Tibial artery (tissue), 4 donors: ENCODE results near the gene SEPTIN3.
"Not testable (repeated sequence)": the region's sequence is repeated elsewhere in the genome, so short reads cannot be mapped to it uniquely, and the experiment has no call there.

Experiments used
- DNase-seq, 2 donors: peaks; one replicate each; pipeline ENCODE4 v3.0.0-alpha.2; 2019
- H3K27ac ChIP-seq, 2 donors: fragments of 200-600 bp; sonication (generic) in 1 of 2; 1 replicate in 1 of 2; 2 replicates in 1 of 2; pipeline ENCODE4 v1.5.1; 2018 to 2019; ENCODE audit warnings: mild to moderate bottlenecking in 1 of 2
- H3K27me3 ChIP-seq, 2 donors: fragments of 200-600 bp; sonication (generic) in 1 of 2; one replicate each; pipeline versions ENCODE4 v1.5.1 to v1.6.0; 2016 to 2019
- H3K36me3 ChIP-seq, 3 donors: fragments of 200-600 bp; sonication (generic) in 2 of 3; one replicate each; pipeline ENCODE4 v1.5.1; 2016 to 2019; ENCODE audit warnings: mild to moderate bottlenecking in 2 of 3
- H3K4me1 ChIP-seq, 4 donors: fragments of 200-600 bp; sonication (generic) in 2 of 4; 1 replicate in 3 of 4; 2 replicates in 1 of 4; pipeline ENCODE4 v1.5.1; 2016 to 2019
- H3K4me3 ChIP-seq, 2 donors: fragments of 200-600 bp; sonication (generic) in 1 of 2; 1 replicate in 1 of 2; 2 replicates in 1 of 2; pipeline ENCODE4 v1.5.1; 2018 to 2019; ENCODE audit warnings: mild to moderate bottlenecking in 2 of 2
- H3K9me3 ChIP-seq, 3 donors: fragments of 200-600 bp; sonication (generic) in 1 of 3; one replicate each; pipeline ENCODE4 v1.5.1; 2016 to 2019
- CTCF ChIP-seq, 2 experiments: fragments of 200-600 bp in 1 of 2; fragments of 450-650 bp in 1 of 2; IDR thresholded peaks; one replicate each; pipeline ENCODE4 v1.5.1; 2017 to 2019; ENCODE audit warnings: antibody characterized with exemption in 2 of 2, mild to moderate bottlenecking in 1 of 2, moderate library complexity in 1 of 2
- intact Hi-C: fragments of 100-400 bp; cut with DNase I; formaldehyde crosslinking; loops from one replicate; pipeline ENCODE4 v1.15.0; 2023; ENCODE audit warnings: low total_unique reads

The SEPTIN3 gene

GRCh38 chr22:41946629-41947423 is 22.4 kb upstream of the SEPTIN3 start, which contains the start of gene CENPM:
CENPM (minus strand) TSS chr22:41947152; CDS start chr22:41947076, 76 bp downstream.
- peak within 1 kb of the TSS; percentile 56 to 65 for H3K4me3 ChIP-seq
- peak within 1 kb of the TSS; percentile 9 to 24 for H3K27ac ChIP-seq
- H3K4me1 ChIP-seq: peaks cover 0 to 15% (median 11%) of the 10 kb centered on the region in 4 donors
- DNase-seq: peak; percentile 86 to 92
- intact Hi-C loops: loop anchor here (5.0 kb wide), 1 partner anchor 120 kb away; no protein-coding TSS in a partner anchor
- H3K36me3 ChIP-seq: no peaks in the 10 kb centered on the region
- peaks cover 0 to 16% of the 10 kb centered on the region in 2 donors for H3K27me3 ChIP-seq
- TF ChIP-seq CTCF (IDR thresholded peaks at IDR 0.05): no peak
- H3K9me3 ChIP-seq: no peaks in the 10 kb centered on the region

GRCh38 chr22:41947424-41948080 is 21.7 kb upstream of the SEPTIN3 start:
- Histone ChIP-seq H3K4me3 (peak overlapping the region; percentile 56 to 65), H3K27me3 (peaks cover 0 to 23% of the 10 kb centered on the region in 2 donors), H3K27ac (peak overlapping the region in 1 of 2 donors; percentile 24), H3K36me3 (no peaks in the 10 kb centered on the region), H3K4me1 (peaks cover 0 to 15% (median 11%) of the 10 kb centered on the region in 4 donors), H3K9me3 (no peaks in the 10 kb centered on the region)
- no peak for TF ChIP-seq CTCF (IDR thresholded peaks at IDR 0.05)
- DNase-seq: no peak
- intact Hi-C loops: loop anchor here (5.0 kb wide), 1 partner anchor 120 kb away; no protein-coding TSS in a partner anchor

GRCh38 chr22:41948142-41948541 is 21.1 kb upstream of the SEPTIN3 start:
- no peak overlapping the region for H3K27ac ChIP-seq
- H3K4me3 ChIP-seq: no peak overlapping the region
- H3K27me3 ChIP-seq: peaks cover 0 to 27% of the 10 kb centered on the region in 2 donors
- H3K9me3 ChIP-seq: no peaks in the 10 kb centered on the region
- intact Hi-C loops: loop anchor here (5.0 kb wide), 1 partner anchor 121 kb away; no protein-coding TSS in a partner anchor
- no peak for DNase-seq
- H3K36me3 ChIP-seq: no peaks in the 10 kb centered on the region
- no peak for TF ChIP-seq CTCF (IDR thresholded peaks at IDR 0.05)
- H3K4me1 ChIP-seq: peaks cover 0 to 15% (median 11%) of the 10 kb centered on the region in 4 donors

- not testable (repeated sequence) for H3K36me3 ChIP-seq, H3K27ac ChIP-seq, H3K9me3 ChIP-seq, H3K4me3 ChIP-seq, DNase-seq
- Histone ChIP-seq H3K4me1 (peaks cover 0 to 15% (median 11%) of the 10 kb centered on the region in 4 donors), H3K27me3 (peaks cover 0 to 23% of the 10 kb centered on the region in 2 donors)
- intact Hi-C loops: loop anchor here (5.0 kb wide), 1 partner anchor 122 kb away; no protein-coding TSS in a partner anchor
Measured at GRCh38 chr22:41948928-41949296, 20.3 kb upstream of the SEPTIN3 start.

- peaks cover 0 to 23% of the 10 kb centered on the region in 2 donors for H3K27me3 ChIP-seq
- TF ChIP-seq CTCF (IDR thresholded peaks at IDR 0.05): no peak
- intact Hi-C loops: loop anchor here (5.0 kb wide), 1 partner anchor 122 kb away; no protein-coding TSS in a partner anchor
- no peaks in the 10 kb centered on the region for H3K9me3 ChIP-seq
- no peak overlapping the region for H3K27ac ChIP-seq
- H3K4me1 ChIP-seq: peaks cover 0 to 15% (median 11%) of the 10 kb centered on the region in 4 donors
- H3K4me3 ChIP-seq: no peak overlapping the region
- H3K36me3 ChIP-seq: no peaks in the 10 kb centered on the region
- no peak for DNase-seq
Measured at GRCh38 chr22:41949297-41949965, 19.8 kb upstream of the SEPTIN3 start.
